GM21447 (cell line): ENCODE results near the gene TEX38.
"Not testable (repeated sequence)": the region's sequence is repeated elsewhere in the genome, so short reads cannot be mapped to it uniquely, and the experiment has no call there.

Source experiments
- ATAC-seq: cut with Tn5 transposase; IDR thresholded peaks from one replicate; pipeline ENCODE4 v1.9.1; 2021; ENCODE audit not compliant: unreplicated experiment

TEX38 gene

GRCh38 chr1:46671554-46671953 is at the start of gene TEX38:
TSS of gene TEX38 (plus strand) at chr1:46671854. CDS start at chr1:46671935, 81 bp downstream.
- ATAC-seq: no peak

DNA sequence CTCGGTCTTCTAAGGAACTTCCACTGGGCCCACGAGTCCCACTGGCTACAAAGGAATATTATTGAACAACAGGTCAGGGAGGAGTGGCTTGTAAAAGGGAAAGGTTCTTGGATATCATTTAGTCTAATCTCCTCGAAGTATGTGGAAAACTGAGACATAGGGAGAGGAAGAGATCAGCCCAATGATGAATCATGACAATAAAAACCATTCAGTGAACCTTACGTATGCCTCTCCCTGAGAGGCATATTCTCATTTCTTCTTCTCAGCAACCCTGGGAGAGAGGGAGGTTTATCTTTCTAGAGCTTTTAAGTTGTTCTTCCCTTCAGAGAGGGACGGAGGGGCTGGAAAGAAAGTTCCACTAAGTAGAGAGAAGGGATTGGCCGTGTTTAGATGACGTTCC is 49.7 kb upstream of the TEX38 start:
- ATAC-seq: no peak

DNA sequence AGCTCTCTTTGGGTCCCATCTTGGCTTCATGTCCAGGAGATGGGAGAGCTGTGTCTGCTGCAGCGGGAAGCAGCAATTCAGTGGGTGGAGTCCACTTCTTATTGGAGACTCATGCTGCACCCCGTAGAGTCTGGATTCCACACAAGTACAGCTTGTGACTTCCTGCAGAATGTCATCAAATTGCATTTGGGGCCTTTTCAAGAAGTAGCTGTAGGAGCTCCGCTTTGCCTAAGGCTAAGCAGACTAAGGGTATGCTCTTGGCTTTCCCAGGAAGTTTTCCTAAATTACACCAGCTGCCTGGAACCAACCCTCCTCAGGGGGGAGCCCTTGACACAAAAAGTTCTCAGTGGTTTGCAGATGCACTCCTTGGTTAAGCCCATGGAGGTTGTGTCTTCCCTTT is 49.3 kb upstream of the TEX38 start:
- ATAC-seq: no peak

DNA sequence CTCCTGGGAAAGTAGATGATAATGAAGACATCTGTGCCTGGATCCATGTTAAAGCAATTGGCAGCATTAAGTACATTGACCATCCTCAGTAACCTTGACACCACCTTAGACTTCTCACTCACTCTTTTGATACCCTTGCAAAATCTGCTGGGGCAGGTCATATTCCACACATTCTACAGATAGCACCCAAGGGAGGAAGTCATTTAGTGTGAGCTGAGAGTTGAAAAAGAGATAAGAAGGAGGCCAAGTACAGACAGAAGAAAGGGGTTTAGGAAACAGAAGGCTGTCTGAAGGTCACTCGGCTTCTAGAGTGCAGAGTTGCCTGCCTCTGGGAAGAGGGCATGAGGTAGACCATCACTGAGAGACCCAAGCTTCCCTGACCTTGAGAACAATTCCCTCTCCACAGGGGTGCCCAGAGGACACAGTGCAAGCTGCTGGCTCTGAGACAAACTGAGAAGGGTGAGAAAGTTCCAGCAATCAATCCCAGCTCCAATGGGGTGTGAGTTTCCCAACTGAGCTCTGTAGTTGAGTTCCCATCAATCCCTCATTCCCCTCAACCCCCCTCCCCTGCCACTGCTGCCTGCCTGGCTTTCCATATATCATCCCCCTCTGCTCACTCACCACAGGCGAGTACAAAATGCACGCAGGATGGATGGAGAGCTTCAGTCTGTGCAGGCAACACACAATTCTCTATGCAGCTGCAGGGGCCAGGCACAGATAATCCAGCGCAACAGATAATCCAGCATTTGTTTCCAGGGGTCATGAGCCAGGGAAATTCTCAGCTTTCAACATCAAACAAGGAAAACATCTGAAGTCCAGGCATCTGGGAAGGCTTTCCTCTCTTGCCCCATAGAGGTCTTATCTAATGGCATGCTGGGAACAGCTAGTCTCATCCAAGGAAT is 47.7 kb upstream of the TEX38 start:
- no peak for ATAC-seq

DNA sequence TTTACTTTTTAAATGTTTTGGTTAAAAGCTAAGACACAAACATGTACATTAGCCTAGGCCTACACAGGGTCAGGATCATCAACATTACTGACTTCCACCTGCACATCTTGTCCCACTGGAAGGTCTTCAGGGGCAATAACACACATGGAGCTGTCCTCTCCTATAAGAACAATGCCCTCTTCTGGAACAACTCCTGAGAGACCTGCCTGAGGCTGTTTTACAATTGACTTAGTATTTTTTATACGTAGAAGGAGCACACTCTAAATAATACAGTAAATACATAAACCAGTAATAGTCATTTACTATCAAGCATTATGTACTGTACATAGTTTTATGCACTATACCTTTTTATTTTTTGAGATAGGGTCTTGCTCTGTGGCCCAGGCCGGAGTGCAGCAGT is 40.9 kb upstream of the TEX38 start:
- no peak for ATAC-seq

DNA sequence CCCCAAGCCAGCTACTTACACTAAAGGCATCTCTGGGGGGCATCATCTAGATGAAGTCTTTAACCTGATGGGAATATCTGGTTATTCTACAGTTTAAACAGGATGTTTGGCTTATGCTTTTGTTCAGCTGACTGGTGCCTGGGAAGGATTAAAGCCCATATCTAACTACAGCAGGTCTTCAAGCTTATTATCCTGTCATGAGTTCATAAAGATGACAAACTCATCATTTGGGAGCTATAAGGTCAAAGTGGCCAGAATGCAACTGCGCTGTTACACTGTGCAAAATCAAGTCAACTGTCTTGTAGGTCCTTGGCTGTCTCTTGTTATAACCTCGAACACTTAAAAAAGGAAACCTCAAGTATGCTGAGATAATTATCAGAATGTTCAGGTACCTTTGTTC is 36.4 kb upstream of the TEX38 start:
- ATAC-seq: no peak

- no peak for ATAC-seq
These were observed 34.1 kb upstream of the TEX38 start for GRCh38 chr1:46637444-46638083.

DNA sequence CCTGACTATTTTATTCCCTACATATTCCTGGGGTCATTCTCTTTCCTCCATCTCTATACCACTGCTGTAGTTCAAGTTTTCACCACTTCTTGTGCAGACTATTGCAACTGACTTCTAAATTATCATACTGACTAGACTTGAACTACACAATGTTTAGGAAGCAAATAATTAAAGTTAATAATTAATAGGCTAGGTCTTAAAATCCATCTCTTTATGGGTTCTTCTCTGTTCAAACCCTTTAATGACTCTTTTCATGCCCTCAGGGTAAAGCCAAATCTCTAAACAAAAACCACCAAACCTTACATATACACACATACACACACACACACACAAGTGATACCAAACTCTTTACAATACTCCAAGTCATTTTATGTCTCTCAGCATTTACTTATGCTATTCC is 32.7 kb upstream of the TEX38 start:
- ATAC-seq: no peak

- ATAC-seq: no peak
These were observed 32.1 kb upstream of the TEX38 start for GRCh38 chr1:46639547-46639946.

DNA sequence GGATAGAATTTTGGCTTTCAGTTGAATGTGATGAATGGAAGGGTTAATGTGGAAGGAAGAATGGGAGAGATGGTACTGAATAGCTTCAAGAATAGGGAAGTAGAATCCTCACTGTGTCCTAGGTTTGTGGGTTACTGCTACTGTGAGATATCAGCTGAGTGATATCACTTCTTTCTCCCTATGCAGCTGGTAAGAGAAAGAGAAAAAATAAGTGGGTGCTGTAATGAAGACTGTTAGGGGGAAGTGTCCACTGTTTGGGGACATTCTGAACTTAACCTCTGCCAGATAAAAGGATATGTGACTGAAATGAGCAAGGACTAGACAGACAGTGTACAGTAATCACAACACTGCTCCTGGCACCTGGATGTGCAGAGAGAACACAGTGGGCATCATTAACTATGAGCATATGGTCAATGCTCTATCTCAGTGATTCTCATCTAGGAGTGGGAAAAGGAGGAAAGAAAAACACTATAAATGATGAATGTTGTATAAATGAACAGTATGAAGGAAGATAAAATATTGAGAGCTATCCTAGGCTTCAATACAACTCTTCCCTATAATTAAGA is 29.5 kb upstream of the TEX38 start:
- ATAC-seq: no peak

DNA sequence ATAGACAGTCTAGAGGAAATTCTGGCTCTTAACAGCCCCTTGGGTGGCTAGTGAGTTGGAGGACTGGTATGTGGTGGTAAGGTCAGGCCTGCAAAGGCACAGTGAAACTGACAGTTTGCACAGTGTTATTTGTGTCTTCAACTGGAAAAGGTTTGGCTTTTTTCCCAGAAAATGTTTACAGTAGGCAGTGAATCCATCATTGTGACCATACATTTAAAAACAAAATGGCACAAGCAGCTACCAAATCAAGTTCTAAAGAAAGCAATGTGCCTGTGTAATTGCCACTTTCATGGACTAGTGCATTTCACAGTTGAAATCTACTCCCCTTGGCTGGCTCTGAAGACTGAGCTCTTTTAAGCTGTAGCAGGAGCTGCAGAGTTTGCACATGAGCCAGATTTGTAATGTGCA is 28.3 kb upstream of the TEX38 start:
- no peak for ATAC-seq

- ATAC-seq: no peak
These were observed 25.8 kb upstream of the TEX38 start for GRCh38 chr1:46645815-46646214.

DNA sequence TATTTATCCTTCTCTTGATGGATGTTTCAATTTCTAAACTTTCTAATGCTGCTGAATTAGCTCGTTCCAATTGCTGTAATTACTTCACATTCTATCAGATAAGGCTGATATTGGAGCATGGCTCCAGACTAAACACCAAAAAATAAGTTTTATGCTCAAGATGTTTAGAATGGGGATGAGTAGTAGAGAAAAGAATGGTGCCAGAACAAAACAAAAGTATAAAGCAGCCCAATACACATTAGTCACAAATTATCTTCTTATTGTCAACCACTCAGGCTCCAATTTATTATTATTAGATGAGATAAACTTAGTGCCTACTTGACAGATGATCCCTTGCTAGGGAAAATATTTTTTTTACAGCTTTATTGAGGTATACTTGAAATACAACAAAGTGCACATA is 25.3 kb upstream of the TEX38 start:
- ATAC-seq: no peak

DNA sequence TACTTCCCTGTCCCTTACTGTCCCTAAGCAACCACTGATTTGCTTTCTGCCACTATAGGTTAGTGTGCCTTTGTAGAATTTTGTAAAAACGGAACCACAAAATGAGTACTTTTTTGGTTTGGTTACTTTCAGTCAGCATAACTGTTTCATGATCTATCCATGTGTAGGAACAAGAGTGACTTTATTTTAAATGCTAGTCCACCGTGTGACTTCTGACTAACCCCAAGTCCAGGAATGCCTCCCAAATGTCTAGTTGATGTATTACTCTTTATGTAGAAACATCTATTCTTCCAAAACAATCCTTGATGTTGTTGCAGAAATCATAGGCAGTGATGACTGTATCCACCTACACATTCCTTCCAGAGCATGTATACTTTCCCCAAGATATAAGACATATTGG is 24.8 kb upstream of the TEX38 start:
- ATAC-seq: no peak

GRCh38 chr1:46647611-46648010 is 24.0 kb upstream of the TEX38 start:
- ATAC-seq: no peak

DNA sequence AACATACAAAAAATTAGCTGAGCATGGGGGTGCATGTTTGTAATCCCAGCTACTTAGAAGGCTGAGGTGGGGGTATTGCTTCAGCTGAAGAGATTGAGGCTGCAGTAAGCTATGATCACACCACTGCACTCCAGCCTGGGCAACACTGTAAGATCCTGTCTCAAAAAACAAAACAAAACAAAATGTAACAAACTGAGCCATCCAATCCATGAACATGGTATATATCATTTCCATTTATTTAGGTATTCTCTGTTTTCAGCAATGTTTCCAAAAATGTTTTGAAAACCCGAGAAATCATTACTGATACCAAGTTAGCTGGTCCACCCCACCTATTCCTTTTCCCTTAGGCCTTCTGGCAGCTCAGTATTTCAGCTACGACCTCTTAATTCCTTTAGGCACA is 21.9 kb upstream of the TEX38 start:
- no peak for ATAC-seq

DNA sequence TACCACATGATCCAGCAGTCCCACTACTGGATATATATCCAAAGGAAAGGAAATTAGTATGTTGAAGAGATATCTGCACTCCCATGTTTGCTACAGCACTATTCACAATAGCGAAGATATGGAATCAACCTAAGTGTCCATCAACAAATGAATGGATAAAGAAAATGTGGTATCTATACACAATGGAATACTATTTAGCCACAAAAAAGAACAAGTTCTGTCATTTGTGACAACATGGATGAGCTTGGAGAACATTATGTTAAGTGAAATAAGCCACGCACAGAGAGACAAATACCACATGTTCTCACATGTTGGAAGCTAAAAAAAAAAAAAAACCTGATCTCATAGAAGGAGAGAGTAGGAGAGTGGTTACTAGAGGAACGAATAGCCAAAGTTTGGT is 21.2 kb upstream of the TEX38 start:
- no peak for ATAC-seq

GRCh38 chr1:46651152-46651551 is 20.5 kb upstream of the TEX38 start:
- not testable (repeated sequence) for ATAC-seq

DNA sequence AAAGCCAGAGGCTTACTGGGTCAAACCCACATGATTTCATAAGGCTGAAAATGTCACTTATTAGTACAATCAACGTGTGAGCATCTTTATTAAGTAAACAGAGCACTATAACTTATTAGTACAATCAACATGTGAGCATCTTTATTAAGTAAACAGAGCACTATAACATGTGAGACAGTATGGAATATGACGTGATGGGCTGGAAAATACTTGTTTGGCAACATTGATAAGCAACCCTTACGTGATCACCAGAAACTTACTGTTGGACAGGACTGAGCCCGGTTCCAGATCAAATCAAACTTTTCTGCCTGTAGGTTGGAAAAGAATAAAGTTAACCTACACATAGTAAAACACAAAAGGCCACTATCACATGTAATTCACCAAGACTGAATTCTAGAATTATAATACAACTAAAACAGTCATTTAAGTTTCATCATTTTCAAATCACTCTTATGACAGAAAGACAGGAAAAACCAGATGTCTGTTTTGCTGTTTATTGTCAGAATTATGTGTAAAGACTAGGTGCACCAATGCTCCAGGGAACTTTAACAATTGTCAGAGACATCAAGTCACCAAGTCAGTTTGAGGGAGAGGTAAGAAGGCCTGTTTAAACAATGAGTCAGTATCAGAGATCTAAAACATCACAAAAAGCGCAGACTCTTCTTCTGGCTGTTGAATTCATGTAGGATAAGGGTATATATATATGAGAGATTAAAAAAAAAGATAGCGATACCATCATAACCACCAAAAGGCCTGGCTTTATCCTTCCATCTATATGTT is 19.1 kb upstream of the TEX38 start:
- ATAC-seq: no peak

- ATAC-seq: no peak
These were observed 18.2 kb upstream of the TEX38 start for GRCh38 chr1:46653405-46653958.

- ATAC-seq: no peak
These were observed 17.6 kb upstream of the TEX38 start for GRCh38 chr1:46654012-46654411.
